ENCODE data around the gene FOXA2. TPM values are rescaled to one million over a fixed set of nuclear protein-coding genes. Genes with fewer than 3 reads are reported as not detected.
"Not testable (repeated sequence)": the region's sequence is repeated elsewhere in the genome, so short reads cannot be mapped to it uniquely, and the experiment has no call there.

The FOXA2 gene
- total and polyA plus RNA-seq, 9 of the 15 experiments (the other 6 are each of a cell fraction or from before 2014, with no cell fraction given): 0.10 to 1.0 (median 0.25) TPM

DNA sequence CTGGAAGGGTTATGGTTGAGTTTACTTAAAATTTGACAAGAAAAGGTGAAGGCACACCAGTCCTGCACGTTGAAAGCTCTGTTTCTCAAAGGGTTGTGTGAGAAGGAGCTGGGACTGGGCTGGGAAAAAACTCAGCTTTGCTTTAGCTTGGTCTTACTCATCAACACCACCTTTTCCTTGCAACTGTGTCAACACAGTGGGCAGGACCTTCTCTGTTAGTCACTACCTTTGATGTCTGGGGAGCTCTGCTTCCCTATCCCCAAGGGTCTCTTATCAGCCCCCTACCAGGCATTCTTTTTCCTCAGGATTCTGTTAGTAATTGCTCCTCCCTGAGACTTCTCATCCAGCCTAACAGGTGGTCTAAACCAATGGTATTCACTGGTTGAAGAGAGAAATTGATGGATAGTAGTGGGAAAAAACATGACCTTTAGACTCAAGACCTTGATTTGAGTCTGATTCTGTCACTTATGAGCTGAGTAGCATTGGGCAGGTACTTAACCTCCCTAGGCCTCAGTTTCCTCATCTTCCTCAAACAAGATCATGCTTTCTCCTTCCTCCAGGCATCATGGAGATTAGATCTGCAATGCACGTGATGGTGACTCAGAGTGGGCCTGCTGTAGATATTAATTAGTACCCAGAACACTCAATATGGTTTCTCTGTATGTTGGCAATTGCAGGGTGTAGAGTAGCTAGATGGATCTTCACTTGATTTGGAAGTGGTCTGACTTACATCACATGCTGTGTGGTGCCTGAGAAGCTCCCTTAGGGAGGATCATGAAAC, 17.2 kb upstream of the FOXA2 start:
- Histone ChIP-seq H3K9me3 (replicated peaks; ENCODE audit: control insufficient read depth, insufficient read depth, low read depth, low read length) (no peaks in the 10 kb centered on the region), H3K4me1 (replicated peaks in 1 of 2; ENCODE audit: control insufficient read depth in 2 of 2, insufficient read depth in 2 of 2, low read length in 2 of 2) (no peaks in the 10 kb centered on the region), H3K27me3 (ENCODE audit: control insufficient read depth in 2 of 2, insufficient read depth in 2 of 2, low read length in 2 of 2) (peaks cover 0 to 7% of the 10 kb centered on the region in 2 experiments; a peak in 2 of 5 replicates), H3K9me1 (ENCODE audit: control insufficient read depth, insufficient read depth, low read length) (no peaks in the 10 kb centered on the region), H3K4me2 (ENCODE audit: insufficient read depth, low read length) (no peak overlapping the region), H2AFZ (ENCODE audit: low read depth, low read length) (no peak overlapping the region), H3K9ac (ENCODE audit: insufficient read depth in 1 of 2, low read depth in 2 of 2, low read length in 2 of 2) (no peak overlapping the region), H3K36me3 (ENCODE audit: control insufficient read depth, insufficient read depth, low read length) (no peaks in the 10 kb centered on the region), H3K79me2 (ENCODE audit: control insufficient read depth, insufficient read depth, low read length) (no peaks in the 10 kb centered on the region), H3K4me3 (no peak overlapping the region), H4K20me1 (replicated peaks; ENCODE audit: control insufficient read depth, insufficient read depth, low read length) (no peaks in the 10 kb centered on the region), H3K27ac (ENCODE audit: extremely low read depth, low read depth, low read length) (no peak overlapping the region)
- 0% methylated on average over 2 of the region's 2 CpGs for WGBS (ENCODE audit: insufficient coverage, low coverage, missing lambda C conversion rate)
- FAIRE-seq (no peak), ATAC-seq (no peak), DNase-seq (ENCODE audit: extremely low read depth in 1 of 4, low spot score in 3 of 4) (no peak)
- TF ChIP-seq RHOXF2B (CRISPR knock-in tag; conservative IDR thresholded peaks at IDR 0.05) (no peak), VEZF1 (CRISPR knock-in tag; IDR thresholded peaks at IDR 0.05) (no peak), CBFA2T2 (conservative IDR thresholded peaks at IDR 0.05) (peak; percentile 23; the same call in 1 of the 2 replicates), SMAD2 (IDR thresholded peaks at IDR 0.05; ENCODE audit: low read depth, low read length) (no peak), BHLHE40 (IDR thresholded peaks at IDR 0.05; ENCODE audit: low read length) (peak; percentile 55; the same call in 1 of the 2 replicates), CBFA2T3 (IDR thresholded peaks at IDR 0.05) (peak; percentile 35; the same call in 1 of the 2 replicates), FOSL1 (tag; conservative IDR thresholded peaks at IDR 0.05) (peak; percentile 62; the same call in 1 of the 2 replicates), ZC3H8 (IDR thresholded peaks at IDR 0.05) (no peak), HNRNPK (IDR thresholded peaks at IDR 0.05; ENCODE audit: low read depth, low read length, poor library complexity, severe bottlenecking) (no peak), CHD2 (IDR thresholded peaks at IDR 0.05; ENCODE audit: low read depth, low read length) (no peak)
- ChIA-PET POLR2A (interaction anchor here (1.5 kb wide), 1 partner anchor 21 kb away, joined by 4 read pairs; no protein-coding TSS in a partner anchor), CTCF (ENCODE audit: low intra/inter-chr PET ratio) (no interaction called here)
- no TSS peak for BruUV-seq (replicated peaks)
- in situ Hi-C loops (cut with MboI): no loop called here
- intact Hi-C loops (cut with micrococcal nuclease): no loop called here

DNA sequence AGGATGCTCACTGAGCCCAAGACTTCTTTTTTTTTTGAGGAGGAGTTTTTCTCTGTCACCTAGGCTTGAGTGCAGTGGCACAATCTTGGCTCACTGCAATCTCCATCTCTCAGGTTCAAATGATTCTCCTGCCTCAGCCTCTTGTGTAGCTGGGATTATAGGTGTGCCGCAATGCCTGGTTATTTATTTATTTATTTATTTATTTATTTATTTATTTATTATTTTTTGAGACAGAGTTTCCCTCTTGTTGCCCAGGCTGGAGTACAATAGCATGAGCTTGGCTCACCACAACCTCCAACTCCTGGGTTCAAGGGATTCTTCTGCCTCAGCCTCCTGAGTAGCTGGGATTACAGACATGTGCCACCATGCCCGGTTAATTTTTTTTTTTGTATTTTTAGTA, 14.9 kb upstream of the FOXA2 start:
- H3K27me3 ChIP-seq (ENCODE audit: control insufficient read depth in 2 of 2, insufficient read depth in 2 of 2, low read length in 2 of 2); H3K9ac ChIP-seq (ENCODE audit: insufficient read depth in 1 of 2, low read depth in 2 of 2, low read length in 2 of 2); H3K79me2 ChIP-seq (ENCODE audit: control insufficient read depth, insufficient read depth, low read length); H3K4me1 ChIP-seq (replicated peaks in 1 of 2; ENCODE audit: control insufficient read depth in 2 of 2, insufficient read depth in 2 of 2, low read length in 2 of 2); DNase-seq (ENCODE audit: extremely low read depth in 1 of 4, low spot score in 3 of 4); H3K36me3 ChIP-seq (ENCODE audit: control insufficient read depth, insufficient read depth, low read length); H2AFZ ChIP-seq (ENCODE audit: low read depth, low read length); BruUV-seq (replicated peaks); H3K4me3 ChIP-seq; in situ Hi-C loops (cut with MboI); H3K4me2 ChIP-seq (ENCODE audit: insufficient read depth, low read length); H3K9me1 ChIP-seq (ENCODE audit: control insufficient read depth, insufficient read depth, low read length); H3K9me3 ChIP-seq (replicated peaks; ENCODE audit: control insufficient read depth, insufficient read depth, low read depth, low read length); CTCF ChIA-PET (ENCODE audit: low intra/inter-chr PET ratio); FAIRE-seq; ATAC-seq; intact Hi-C loops (cut with micrococcal nuclease); H3K27ac ChIP-seq (ENCODE audit: extremely low read depth, low read depth, low read length); H4K20me1 ChIP-seq (replicated peaks; ENCODE audit: control insufficient read depth, insufficient read depth, low read length): not testable (repeated sequence)
- POLR2A ChIA-PET: interaction anchor here (0.8 kb wide), 1 partner anchor 131 kb away, joined by 5 read pairs; no protein-coding TSS in a partner anchor
- 22% methylated on average over 1 of the region's 2 CpGs for WGBS (ENCODE audit: insufficient coverage, low coverage, missing lambda C conversion rate)

Data from K562 (cell line).